H1 (cell line): ENCODE data around the gene CTCF.

Experiments
- ATF3 ChIP-seq: IDR thresholded peaks from 2 replicates; pipeline ENCODE4 v1.6.1; 2011; ENCODE audit warnings: low read depth, mild to moderate bottlenecking, low read length; ENCODE audit not compliant: insufficient read depth
- CTCF ChIP-seq, 3 experiments: IDR thresholded peaks; 1 replicate in 2 of 3; 2 replicates in 1 of 3; pipeline versions ENCODE4 v1.5.1 to v1.6.1; 2011; ENCODE audit warnings: low read length in 3 of 3, mild to moderate bottlenecking in 3 of 3, inconsistent platforms in 2 of 3, low read depth in 1 of 3, moderate library complexity in 1 of 3; ENCODE audit not compliant: insufficient read depth in 1 of 3; ENCODE audit errors: control extremely low read depth in 1 of 3
- EP300 ChIP-seq, 2 experiments: IDR thresholded peaks; 1 replicate in 1 of 2; 2 replicates in 1 of 2; pipeline ENCODE4 v1.6.1; 2011 to 2012; ENCODE audit warnings: low read depth in 2 of 2, low read length in 2 of 2, mild to moderate bottlenecking in 2 of 2, borderline replicate concordance in 1 of 2, inconsistent platforms in 1 of 2, moderate library complexity in 1 of 2
- EZH2 ChIP-seq: fragments of 200-600 bp; sonication (generic); IDR thresholded peaks from 2 replicates; pipeline ENCODE4 v1.7.1; 2012; ENCODE audit warnings: low read depth, mild to moderate bottlenecking, moderate library complexity, low read length, inconsistent platforms; ENCODE audit not compliant: severe bottlenecking
- NRF1 ChIP-seq: IDR thresholded peaks from 2 replicates; pipeline ENCODE4 v1.6.1; 2011; ENCODE audit warnings: mild to moderate bottlenecking, low read depth, low read length, improper control_type of control experiment
- POLR2A ChIP-seq, 2 experiments: IDR thresholded peaks; 1 replicate in 1 of 2; 2 replicates in 1 of 2; pipeline ENCODE4 v1.6.1; 2011; ENCODE audit warnings: low read depth in 2 of 2, low read length in 2 of 2, mild to moderate bottlenecking in 2 of 2; ENCODE audit errors: control extremely low read depth in 1 of 2
- POLR2AphosphoS5 ChIP-seq: IDR thresholded peaks from 2 replicates; pipeline ENCODE4 v1.6.1; 2011; ENCODE audit warnings: low read depth, low read length
- RXRA ChIP-seq: IDR thresholded peaks from 2 replicates; pipeline ENCODE4 v1.6.1; 2011; ENCODE audit warnings: low read depth, mild to moderate bottlenecking, low read length, moderate library complexity; ENCODE audit not compliant: insufficient read depth
- SRF ChIP-seq: IDR thresholded peaks from 2 replicates; pipeline ENCODE4 v1.6.1; 2011; ENCODE audit warnings: mild to moderate bottlenecking, low read depth, low read length, moderate library complexity
- TAF1 ChIP-seq: IDR thresholded peaks from 2 replicates; pipeline ENCODE4 v1.6.1; 2011; ENCODE audit warnings: mild to moderate bottlenecking, low read depth, low read length

GRCh38 chr16:67551091-67551490 lies 11.2 kb upstream of the CTCF start:
- TF ChIP-seq SRF (no peak), POLR2AphosphoS5 (no peak), ATF3 (no peak), RXRA (no peak), EP300 (IDR thresholded peaks at IDR 0.05; ENCODE audit: borderline replicate concordance in 1 of 2, low read depth in 2 of 2, low read length in 2 of 2) (no peak), NRF1 (no peak), TAF1 (no peak), CTCF (IDR thresholded peaks at IDR 0.05; ENCODE audit: control extremely low read depth in 1 of 3, insufficient read depth in 1 of 3, low read depth in 1 of 3, low read length in 3 of 3) (no peak), POLR2A (IDR thresholded peaks at IDR 0.05; ENCODE audit: control extremely low read depth in 1 of 2, low read depth in 2 of 2, low read length in 2 of 2) (no peak), EZH2 (no peak)
